Measurements from ENCODE around the gene WDR33.
"Not testable (repeated sequence)": the region's sequence is repeated elsewhere in the genome, so short reads cannot be mapped to it uniquely, and the experiment has no call there.

Gene WDR33

DNA sequence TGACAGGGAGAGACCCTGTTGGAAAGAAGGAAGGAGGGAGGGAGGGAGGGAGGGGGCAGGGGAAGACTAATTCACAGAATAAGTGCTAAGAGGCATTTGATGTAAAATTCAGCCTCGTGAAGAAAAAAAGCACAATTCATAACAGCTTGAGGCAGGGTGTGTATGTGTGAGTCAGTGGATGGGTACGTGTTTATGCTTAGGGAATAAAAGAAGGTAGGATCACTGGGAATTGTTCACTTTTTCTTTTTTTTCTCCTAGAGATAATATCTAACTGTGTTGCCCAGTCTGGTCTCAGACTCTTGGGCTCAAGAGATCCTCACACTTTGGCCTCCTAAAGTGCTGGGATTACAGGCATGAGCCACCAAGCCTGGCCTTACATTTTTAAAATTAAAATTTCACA lies 39.2 kb downstream of the WDR33 start:
- Histone ChIP-seq H3K23ac (ENCODE audit: low read length) (no peak overlapping the region), H3K79me2 (ENCODE audit: control insufficient read depth, insufficient read depth, low read length, poor library complexity) (peaks cover 2% of the 10 kb centered on the region), H3K27ac (ENCODE audit: low read depth, low read length) (no peak overlapping the region), H4K12ac (ENCODE audit: low read depth, low read length) (no peak overlapping the region), H3K9me3 (ENCODE audit: insufficient read depth, low read depth, low read length) (no peaks in the 10 kb centered on the region), H4K91ac (ENCODE audit: low read depth, low read length) (no peak overlapping the region), H3K14ac (ENCODE audit: low read length) (no peak overlapping the region), H3K4me3 (ENCODE audit: low read depth, low read length) (no peak overlapping the region), H3K4ac (ENCODE audit: low read depth, low read length) (no peak overlapping the region), H2BK12ac (ENCODE audit: low read length) (no peak overlapping the region), H2AFZ (ENCODE audit: insufficient read depth, low read length, poor library complexity) (no peak overlapping the region), H3K36me3 (ENCODE audit: control insufficient read depth in 1 of 2, insufficient read depth in 2 of 2, low read length in 2 of 2) (peaks cover 1 to 2% of the 10 kb centered on the region in 2 experiments), H3K27me3 (ENCODE audit: insufficient read depth, low read length) (no peaks in the 10 kb centered on the region), H2AK5ac (ENCODE audit: low read length) (no peak overlapping the region), H3K79me1 (ENCODE audit: low read length) (no peaks in the 10 kb centered on the region), H4K8ac (ENCODE audit: low read depth, low read length) (no peak overlapping the region), H3K18ac (ENCODE audit: low read length) (no peak overlapping the region), H3K9ac (ENCODE audit: low read length) (no peak overlapping the region), H3K4me2 (ENCODE audit: low read length) (no peak overlapping the region), H3K4me1 (ENCODE audit: control insufficient read depth in 1 of 2, insufficient read depth in 2 of 2, low read length in 2 of 2) (peaks cover 0 to 2% of the 10 kb centered on the region in 2 experiments), H2BK120ac (ENCODE audit: insufficient read depth, low read length, poor library complexity) (no peak overlapping the region), H2BK5ac (ENCODE audit: low read depth, low read length, poor library complexity) (no peak overlapping the region)
- peak; percentile 51 to 80 for DNase-seq
- no CpG with 5 or more reads among the region's 2 CpGs for WGBS (ENCODE audit: extremely low coverage, insufficient coverage, insufficient read length)

DNA sequence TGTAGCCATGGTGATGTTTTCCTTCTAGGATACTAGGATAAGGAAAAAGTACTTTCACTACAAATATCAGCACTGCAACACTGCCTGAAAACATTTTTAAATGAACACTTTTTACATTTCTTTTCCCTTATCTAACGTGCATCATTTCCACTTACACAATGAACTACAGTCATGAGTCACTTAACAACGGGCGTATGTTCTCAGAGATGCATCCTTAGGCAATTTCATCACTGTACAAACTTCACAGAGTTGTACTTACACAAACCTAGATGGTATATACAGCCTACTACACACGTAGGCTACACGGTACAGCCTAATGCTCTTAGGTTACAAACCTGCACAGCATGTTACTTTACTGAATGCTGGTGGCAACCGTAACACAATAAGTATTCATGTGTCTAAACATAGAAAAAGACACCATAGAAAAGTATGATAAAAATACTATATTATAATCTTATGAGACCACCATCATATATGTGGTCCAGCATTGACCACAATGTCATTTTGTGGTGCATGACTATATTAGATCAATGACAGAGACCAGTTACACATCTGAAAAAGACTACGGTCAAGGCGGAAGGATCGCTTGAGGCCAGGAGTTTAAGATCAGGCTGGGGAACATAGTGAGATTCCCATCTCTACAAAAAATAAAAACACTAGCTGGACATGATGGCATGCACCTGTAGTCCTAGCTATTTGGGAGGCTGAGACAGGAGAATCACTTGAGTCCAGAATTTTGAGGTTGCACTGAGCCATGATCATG lies 39.8 kb downstream of the WDR33 start:
- Histone ChIP-seq H3K79me2 (ENCODE audit: control insufficient read depth, insufficient read depth, low read length, poor library complexity) (peaks cover 2% of the 10 kb centered on the region), H4K91ac (ENCODE audit: low read depth, low read length) (no peak overlapping the region), H3K36me3 (ENCODE audit: control insufficient read depth in 1 of 2, insufficient read depth in 2 of 2, low read length in 2 of 2) (peaks cover 2 to 3% of the 10 kb centered on the region in 2 experiments), H2BK12ac (ENCODE audit: low read length) (no peak overlapping the region), H3K4me3 (ENCODE audit: low read depth, low read length) (no peak overlapping the region), H3K14ac (ENCODE audit: low read length) (no peak overlapping the region), H3K18ac (ENCODE audit: low read length) (no peak overlapping the region), H3K9ac (ENCODE audit: low read length) (no peak overlapping the region), H2AK5ac (ENCODE audit: low read length) (no peak overlapping the region), H3K4ac (ENCODE audit: low read depth, low read length) (no peak overlapping the region), H3K4me2 (ENCODE audit: low read length) (no peak overlapping the region), H2AFZ (ENCODE audit: insufficient read depth, low read length, poor library complexity) (no peak overlapping the region), H2BK120ac (ENCODE audit: insufficient read depth, low read length, poor library complexity) (no peak overlapping the region), H4K8ac (ENCODE audit: low read depth, low read length) (no peak overlapping the region), H3K4me1 (ENCODE audit: control insufficient read depth in 1 of 2, insufficient read depth in 2 of 2, low read length in 2 of 2) (no peaks in the 10 kb centered on the region), H3K27me3 (ENCODE audit: insufficient read depth, low read length) (no peaks in the 10 kb centered on the region), H3K27ac (ENCODE audit: low read depth, low read length) (no peak overlapping the region), H4K12ac (ENCODE audit: low read depth, low read length) (no peak overlapping the region), H3K79me1 (ENCODE audit: low read length) (no peaks in the 10 kb centered on the region), H3K9me3 (ENCODE audit: insufficient read depth, low read depth, low read length) (no peaks in the 10 kb centered on the region), H2BK5ac (ENCODE audit: low read depth, low read length, poor library complexity) (no peak overlapping the region), H3K23ac (ENCODE audit: low read length) (no peak overlapping the region)
- peak; percentile 71 to 96 for DNase-seq
- WGBS (ENCODE audit: extremely low coverage, insufficient coverage, insufficient read length) = no CpG with 5 or more reads among the region's 9 CpGs

DNA sequence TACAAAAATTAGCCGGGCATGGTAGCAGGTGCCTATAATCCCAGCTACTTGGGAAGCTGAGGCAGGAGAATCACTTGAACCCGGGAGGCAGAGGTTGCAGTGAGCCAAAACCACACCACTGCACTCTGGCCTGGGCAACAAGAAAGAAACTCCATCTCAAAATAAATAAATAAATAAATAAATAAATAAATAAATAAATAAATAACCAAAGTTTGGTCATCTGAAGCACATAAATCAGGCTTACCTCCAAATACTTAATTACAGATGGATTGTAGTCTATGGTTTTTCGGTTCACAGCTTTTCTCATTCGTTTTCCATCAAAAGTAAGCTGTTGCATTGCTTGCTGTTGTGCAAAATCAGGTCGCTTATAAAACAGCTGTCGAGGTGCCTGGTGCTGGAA lies 40.4 kb downstream of the WDR33 start:
- H3K4me1 ChIP-seq (ENCODE audit: control insufficient read depth in 1 of 2, insufficient read depth in 2 of 2, low read length in 2 of 2); H3K9ac ChIP-seq (ENCODE audit: low read length); H3K4ac ChIP-seq (ENCODE audit: low read depth, low read length); H3K27ac ChIP-seq (ENCODE audit: low read depth, low read length); H3K79me1 ChIP-seq (ENCODE audit: low read length); H3K79me2 ChIP-seq (ENCODE audit: control insufficient read depth, insufficient read depth, low read length, poor library complexity); H3K27me3 ChIP-seq (ENCODE audit: insufficient read depth, low read length); H2BK120ac ChIP-seq (ENCODE audit: insufficient read depth, low read length, poor library complexity); H4K12ac ChIP-seq (ENCODE audit: low read depth, low read length); H2BK12ac ChIP-seq (ENCODE audit: low read length); H3K9me3 ChIP-seq (ENCODE audit: insufficient read depth, low read depth, low read length); DNase-seq; H3K36me3 ChIP-seq (ENCODE audit: control insufficient read depth in 1 of 2, insufficient read depth in 2 of 2, low read length in 2 of 2); H3K14ac ChIP-seq (ENCODE audit: low read length); H4K91ac ChIP-seq (ENCODE audit: low read depth, low read length); H3K23ac ChIP-seq (ENCODE audit: low read length); H3K4me2 ChIP-seq (ENCODE audit: low read length); H3K4me3 ChIP-seq (ENCODE audit: low read depth, low read length); H3K18ac ChIP-seq (ENCODE audit: low read length); H2AK5ac ChIP-seq (ENCODE audit: low read length); H2AFZ ChIP-seq (ENCODE audit: insufficient read depth, low read length, poor library complexity); H4K8ac ChIP-seq (ENCODE audit: low read depth, low read length); H2BK5ac ChIP-seq (ENCODE audit: low read depth, low read length, poor library complexity): not testable (repeated sequence)
- no CpG with 5 or more reads among the region's 6 CpGs for WGBS (ENCODE audit: extremely low coverage, insufficient coverage, insufficient read length)

DNA sequence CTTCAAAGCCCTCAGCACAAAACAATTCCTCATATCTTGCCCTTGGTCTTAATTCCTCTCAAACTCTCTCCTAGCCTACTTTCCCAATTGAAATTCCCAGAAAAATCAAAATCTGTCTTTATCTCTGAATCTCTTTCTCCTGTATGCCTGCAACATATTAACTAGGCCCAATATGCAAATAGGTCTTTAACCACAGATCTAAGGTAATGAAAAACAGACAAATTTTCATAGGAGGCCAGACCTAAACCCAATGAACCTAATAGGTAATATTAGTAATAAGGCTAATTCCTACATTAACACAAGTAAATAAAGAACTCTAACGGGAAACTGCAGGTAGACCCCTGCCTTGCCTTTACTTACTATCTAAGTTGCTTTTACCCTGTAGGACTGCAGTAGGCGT lies 41.4 kb downstream of the WDR33 start:
- no peak overlapping the region for H2AK5ac ChIP-seq (ENCODE audit: low read length)
- H4K12ac ChIP-seq (ENCODE audit: low read depth, low read length) = no peak overlapping the region
- no peak overlapping the region for H3K27ac ChIP-seq (ENCODE audit: low read depth, low read length)
- H3K79me2 ChIP-seq (ENCODE audit: control insufficient read depth, insufficient read depth, low read length, poor library complexity) = no peaks in the 10 kb centered on the region
- no peak overlapping the region for H3K9ac ChIP-seq (ENCODE audit: low read length)
- H3K14ac ChIP-seq (ENCODE audit: low read length) = no peak overlapping the region
- no peak overlapping the region for H3K4me2 ChIP-seq (ENCODE audit: low read length)
- H2BK120ac ChIP-seq (ENCODE audit: insufficient read depth, low read length, poor library complexity) = no peak overlapping the region
- WGBS (ENCODE audit: extremely low coverage, insufficient coverage, insufficient read length) = no CpG with 5 or more reads among the region's 2 CpGs
- H3K9me3 ChIP-seq (ENCODE audit: insufficient read depth, low read depth, low read length) = no peaks in the 10 kb centered on the region
- no peak overlapping the region for H2BK12ac ChIP-seq (ENCODE audit: low read length)
- no peak overlapping the region for H3K4me3 ChIP-seq (ENCODE audit: low read depth, low read length)
- H4K8ac ChIP-seq (ENCODE audit: low read depth, low read length) = no peak overlapping the region
- H3K4me1 ChIP-seq (ENCODE audit: control insufficient read depth in 1 of 2, insufficient read depth in 2 of 2, low read length in 2 of 2) = no peaks in the 10 kb centered on the region
- no peak for DNase-seq
- no peak overlapping the region for H4K91ac ChIP-seq (ENCODE audit: low read depth, low read length)
- no peak overlapping the region for H3K23ac ChIP-seq (ENCODE audit: low read length)
- H3K79me1 ChIP-seq (ENCODE audit: low read length) = no peaks in the 10 kb centered on the region
- H3K27me3 ChIP-seq (ENCODE audit: insufficient read depth, low read length) = no peaks in the 10 kb centered on the region
- no peak overlapping the region for H2AFZ ChIP-seq (ENCODE audit: insufficient read depth, low read length, poor library complexity)
- no peak overlapping the region for H3K4ac ChIP-seq (ENCODE audit: low read depth, low read length)
- H2BK5ac ChIP-seq (ENCODE audit: low read depth, low read length, poor library complexity) = no peak overlapping the region
- H3K18ac ChIP-seq (ENCODE audit: low read length) = no peak overlapping the region
- H3K36me3 ChIP-seq (ENCODE audit: control insufficient read depth in 1 of 2, insufficient read depth in 2 of 2, low read length in 2 of 2) = peaks cover 5% of the 10 kb centered on the region in 2 experiments

All from trophoblast cell (in vitro differentiated cells and primary cell).